T-cell (primary cell): ENCODE results near the gene PRKN. TPM values are rescaled to one million over a fixed set of nuclear protein-coding genes. Genes with fewer than 3 reads are reported as not detected.

Source experiments
- ATAC-seq, 4 experiments: fragments of 200-7000 bp in 3 of 4; fragments of 150-1000 bp in 1 of 4; cut with Tn5 transposase; replicated peaks in 1 of 4; 1 replicate in 3 of 4; 2 replicates in 1 of 4; pipeline ENCODE4 v1.10.0; 2021; ENCODE audit warnings: moderate library complexity in 3 of 4, mild to moderate bottlenecking in 2 of 4, moderate number of reproducible peaks in 1 of 4
- CTCF ChIA-PET, 2 donors: fragments of 300-600 bp; sonication (Branson Sonifier 250); formaldehyde crosslinking; loops; one replicate each; lab custom pipeline; 2022; ENCODE audit warnings: antibody characterized with exemption in 2 of 2; lab: Charles Lee
- POLR2A ChIA-PET, 2 donors: fragments of 300-600 bp; sonication (Branson Sonifier 250); formaldehyde crosslinking; loops; one replicate each; lab custom pipeline; 2022; ENCODE audit warnings: antibody characterized with exemption in 2 of 2; lab: Charles Lee
- DNase-seq, 35 experiments: peaks; one replicate each; pipeline versions ENCODE4 v3.0.0 to v3.0.0-alpha.2; 2013 to 2023
- H3K27ac ChIP-seq: one replicate; pipeline ENCODE4 v1.5.1; 2013; ENCODE audit warnings: low read length
- H3K27me3 ChIP-seq, 2 experiments: replicated peaks in 1 of 2; 1 replicate in 1 of 2; 2 replicates in 1 of 2; pipeline versions ENCODE4 v1.6.1 to v1.7.0; 2013; ENCODE audit warnings: low read length in 1 of 2, mixed read lengths in 1 of 2; ENCODE audit not compliant: control insufficient read depth in 2 of 2, insufficient read depth in 2 of 2; ENCODE audit errors: extremely low read depth in 1 of 2
- H3K36me3 ChIP-seq, 2 donors: 1 replicate in 1 of 2; 2 replicates in 1 of 2; pipeline versions ENCODE4 v1.6.1 to v1.7.0; 2013; ENCODE audit warnings: low read length in 1 of 2; ENCODE audit not compliant: control insufficient read depth in 2 of 2, insufficient read depth in 1 of 2; ENCODE audit errors: extremely low read depth in 1 of 2
- H3K4me1 ChIP-seq, 2 experiments: 1 replicate in 1 of 2; 2 replicates in 1 of 2; pipeline versions ENCODE4 v1.6.1 to v1.7.0; 2013; ENCODE audit warnings: low read length in 2 of 2, mixed read lengths in 1 of 2; ENCODE audit not compliant: insufficient read depth in 2 of 2, control insufficient read depth in 1 of 2; ENCODE audit errors: extremely low read depth in 1 of 2
- H3K4me3 ChIP-seq, 2 donors: 1 replicate in 1 of 2; 2 replicates in 1 of 2; pipeline versions ENCODE4 v1.5.1 to v1.7.0; 2013; ENCODE audit warnings: mild to moderate bottlenecking in 2 of 2, low read length in 1 of 2, moderate library complexity in 1 of 2; ENCODE audit not compliant: control insufficient read depth in 1 of 2; ENCODE audit errors: extremely low read depth in 1 of 2
- H3K9me3 ChIP-seq: 2 replicates; pipeline ENCODE4 v1.7.0; 2013
- H3K27ac Mint-ChIP-seq, 2 donors: one replicate each; pipeline ENCODE4 v1.8.0; 2020 to 2021; ENCODE audit warnings: mild to moderate bottlenecking in 2 of 2, mixed read lengths in 2 of 2
- H3K27me3 Mint-ChIP-seq, 2 donors: one replicate each; pipeline ENCODE4 v1.8.0; 2021 to 2022; ENCODE audit warnings: mixed read lengths in 2 of 2
- H3K36me3 Mint-ChIP-seq: one replicate; pipeline ENCODE4 v1.8.0; 2021; ENCODE audit warnings: mixed read lengths
- H3K4me1 Mint-ChIP-seq, 3 donors: one replicate each; pipeline ENCODE4 v1.8.0; 2020 to 2022; ENCODE audit warnings: mixed read lengths in 3 of 3, mild to moderate bottlenecking in 1 of 3
- H3K4me3 Mint-ChIP-seq, 3 donors: one replicate each; pipeline ENCODE4 v1.8.0; 2020 to 2022; ENCODE audit warnings: mild to moderate bottlenecking in 3 of 3, mixed read lengths in 3 of 3, moderate library complexity in 3 of 3
- H3K9me3 Mint-ChIP-seq, 3 donors: one replicate each; pipeline ENCODE4 v1.8.0; 2020 to 2022; ENCODE audit warnings: mixed read lengths in 3 of 3
- WGBS: methylation state at CpG from one replicate; pipeline ENCODE4 v1.1.5; 2013; ENCODE audit warnings: missing lambda C conversion rate; ENCODE audit not compliant: insufficient coverage; 5-methylcytosine and 5-hydroxymethylcytosine counted together
- total RNA-seq, 35 experiments: library from RNA in 6 of 35; stranded (reverse) in 6 of 35; fragments of 120-200 nt in 1 of 35; gene quantifications; one replicate each; pipeline versions ENCODE4 v1.2.1 to v1.2.4 and lab custom pipeline; 2013 to 2026

Gene PRKN
- total RNA-seq, 5 donors from 2014 or later (not counting 1 experiment from before 2014, with no cell fraction given): 3.4 to 7.7 (median 6.1) TPM

GRCh38 chr6:162290846-162291465 lies 436.6 kb downstream of the PRKN start:
- Mint-ChIP-seq H3K36me3 (no peaks in the 10 kb centered on the region), H3K4me3 (no peak overlapping the region), H3K27me3 (no peaks in the 10 kb centered on the region), H3K9me3 (peaks cover 0 to 3% (median 0%) of the 10 kb centered on the region in 3 donors), H3K4me1 (no peaks in the 10 kb centered on the region), H3K27ac (no peak overlapping the region)
- ChIA-PET CTCF (no interaction called here), POLR2A (no interaction called here)
- no peak for DNase-seq
- no CpG with 5 or more reads among the region's 6 CpGs for WGBS
- no peaks in the 10 kb centered on the region for H3K9me3 ChIP-seq
- H3K36me3 ChIP-seq: no peaks in the 10 kb centered on the region
- no peaks in the 10 kb centered on the region for H3K4me1 ChIP-seq
- ATAC-seq: no peak
- no peaks in the 10 kb centered on the region for H3K27me3 ChIP-seq
- H3K27ac ChIP-seq: no peak overlapping the region
- no peak overlapping the region for H3K4me3 ChIP-seq

GRCh38 chr6:162289972-162290371 lies 437.6 kb downstream of the PRKN start:
- CTCF ChIA-PET: no interaction called here
- Mint-ChIP-seq H3K27ac (no peak overlapping the region), H3K9me3 (peaks cover 0 to 3% (median 0%) of the 10 kb centered on the region in 3 donors), H3K36me3 (no peaks in the 10 kb centered on the region), H3K4me3 (no peak overlapping the region), H3K27me3 (no peaks in the 10 kb centered on the region), H3K4me1 (no peaks in the 10 kb centered on the region)
- Histone ChIP-seq H3K27ac (no peak overlapping the region), H3K4me1 (no peaks in the 10 kb centered on the region), H3K36me3 (no peaks in the 10 kb centered on the region), H3K4me3 (no peak overlapping the region), H3K27me3 (no peaks in the 10 kb centered on the region), H3K9me3 (no peaks in the 10 kb centered on the region)
- 100% methylated on average over 1 of the region's 4 CpGs for WGBS
- POLR2A ChIA-PET: no interaction called here
- no peak for DNase-seq
- ATAC-seq: no peak

GRCh38 chr6:162273986-162274385 lies 453.6 kb downstream of the PRKN start:
- ATAC-seq: no peak
- 83% methylated on average over 1 of the region's 2 CpGs for WGBS
- CTCF ChIA-PET: no interaction called here
- no peaks in the 10 kb centered on the region for H3K9me3 ChIP-seq
- H3K4me1 ChIP-seq: no peaks in the 10 kb centered on the region
- H3K4me3 ChIP-seq: no peak overlapping the region
- no peaks in the 10 kb centered on the region for H3K9me3 Mint-ChIP-seq
- H3K27ac ChIP-seq: no peak overlapping the region
- no peaks in the 10 kb centered on the region for H3K4me1 Mint-ChIP-seq
- no peak overlapping the region for H3K27ac Mint-ChIP-seq
- H3K27me3 ChIP-seq: no peaks in the 10 kb centered on the region
- no peaks in the 10 kb centered on the region for H3K36me3 Mint-ChIP-seq
- H3K4me3 Mint-ChIP-seq: no peak overlapping the region
- H3K27me3 Mint-ChIP-seq: no peaks in the 10 kb centered on the region
- POLR2A ChIA-PET: no interaction called here
- H3K36me3 ChIP-seq: no peaks in the 10 kb centered on the region
- DNase-seq: no peak

GRCh38 chr6:162271922-162272321 lies 455.6 kb downstream of the PRKN start:
- no peak overlapping the region for H3K27ac Mint-ChIP-seq
- no peaks in the 10 kb centered on the region for H3K36me3 Mint-ChIP-seq
- Histone ChIP-seq H3K27me3 (no peaks in the 10 kb centered on the region), H3K36me3 (no peaks in the 10 kb centered on the region), H3K9me3 (no peaks in the 10 kb centered on the region), H3K27ac (no peak overlapping the region), H3K4me3 (no peak overlapping the region), H3K4me1 (no peaks in the 10 kb centered on the region)
- H3K27me3 Mint-ChIP-seq: no peaks in the 10 kb centered on the region
- H3K4me1 Mint-ChIP-seq: no peaks in the 10 kb centered on the region
- no peak overlapping the region for H3K4me3 Mint-ChIP-seq
- no peak for DNase-seq
- WGBS: no CpG with 5 or more reads among the region's 5 CpGs
- no peaks in the 10 kb centered on the region for H3K9me3 Mint-ChIP-seq
- ChIA-PET POLR2A (no interaction called here), CTCF (no interaction called here)
- no peak for ATAC-seq

GRCh38 chr6:162270966-162271365 lies 456.6 kb downstream of the PRKN start:
- no peaks in the 10 kb centered on the region for H3K27me3 Mint-ChIP-seq
- WGBS: 76% methylated on average over 4 of the region's 5 CpGs
- no peaks in the 10 kb centered on the region for H3K4me1 ChIP-seq

GRCh38 chr6:162267641-162268040 lies 459.9 kb downstream of the PRKN start:
- no peaks in the 10 kb centered on the region for H3K27me3 Mint-ChIP-seq
- POLR2A ChIA-PET: no interaction called here

More at GRCh38 chr6:162270966-162271365, 456.6 kb downstream of the PRKN start:
- Mint-ChIP-seq H3K27ac (no peak overlapping the region), H3K9me3 (no peaks in the 10 kb centered on the region), H3K36me3 (no peaks in the 10 kb centered on the region), H3K4me1 (no peaks in the 10 kb centered on the region), H3K4me3 (no peak overlapping the region)
- no peaks in the 10 kb centered on the region for H3K9me3 ChIP-seq
- ChIA-PET POLR2A (no interaction called here), CTCF (no interaction called here)
- DNase-seq (no peak), ATAC-seq (no peak)
- no peak overlapping the region for H3K4me3 ChIP-seq
- H3K27ac ChIP-seq: no peak overlapping the region
- no peaks in the 10 kb centered on the region for H3K27me3 ChIP-seq
- no peaks in the 10 kb centered on the region for H3K36me3 ChIP-seq

GRCh38 chr6:162267126-162267525 lies 460.4 kb downstream of the PRKN start:
- Mint-ChIP-seq H3K27ac (no peak overlapping the region), H3K4me1 (no peaks in the 10 kb centered on the region), H3K36me3 (peaks cover 11% of the 10 kb centered on the region), H3K27me3 (no peaks in the 10 kb centered on the region), H3K4me3 (no peak overlapping the region), H3K9me3 (peaks cover 0 to 7% (median 5%) of the 10 kb centered on the region in 3 donors)
- ChIA-PET POLR2A (no interaction called here), CTCF (no interaction called here)
- Histone ChIP-seq H3K9me3 (no peaks in the 10 kb centered on the region), H3K36me3 (no peaks in the 10 kb centered on the region), H3K27ac (no peak overlapping the region), H3K27me3 (no peaks in the 10 kb centered on the region), H3K4me1 (no peaks in the 10 kb centered on the region), H3K4me3 (no peak overlapping the region)
- DNase-seq: no peak
- no peak for ATAC-seq
- WGBS: 88% methylated on average over 1 of the region's 4 CpGs

More at GRCh38 chr6:162267641-162268040, 459.9 kb downstream of the PRKN start:
- no peaks in the 10 kb centered on the region for H3K4me1 ChIP-seq
- H3K27me3 ChIP-seq: no peaks in the 10 kb centered on the region
- H3K27ac ChIP-seq: no peak overlapping the region
- Mint-ChIP-seq H3K36me3 (peaks cover 8% of the 10 kb centered on the region), H3K27ac (no peak overlapping the region), H3K4me3 (no peak overlapping the region), H3K9me3 (peaks cover 0 to 7% (median 3%) of the 10 kb centered on the region in 3 donors), H3K4me1 (no peaks in the 10 kb centered on the region)
- DNase-seq (no peak), ATAC-seq (no peak)
- no CpG with 5 or more reads among the region's 2 CpGs for WGBS
- no peaks in the 10 kb centered on the region for H3K36me3 ChIP-seq
- H3K9me3 ChIP-seq: no peaks in the 10 kb centered on the region
- CTCF ChIA-PET: no interaction called here
- no peak overlapping the region for H3K4me3 ChIP-seq
